Keratinocyte (primary cell): ENCODE measurements around the gene MYH6.

Source experiments
- CTCF ChIP-seq, 3 experiments: IDR thresholded peaks in 1 of 3; conservative IDR thresholded peaks in 1 of 3; optimal IDR thresholded peaks in 1 of 3; 2 replicates in 2 of 3; 3 replicates in 1 of 3; pipeline versions ENCODE3 to v1.5.1; 2011; ENCODE audit warnings: low read length in 3 of 3, mild to moderate bottlenecking in 3 of 3, moderate library complexity in 2 of 3, control low read depth in 1 of 3, inconsistent platforms in 1 of 3; ENCODE audit not compliant: insufficient read depth in 2 of 3; ENCODE audit errors: extremely low read depth in 1 of 3
- EZH2 ChIP-seq: IDR thresholded peaks from one replicate; pipeline ENCODE4 v1.6.1; 2012; ENCODE audit warnings: inconsistent platforms, mild to moderate bottlenecking, low read length, moderate library complexity

GRCh38 chr14:23445773-23446172 lies 37.7 kb upstream of the MYH6 start:
- TF ChIP-seq CTCF (optimal IDR thresholded peaks at IDR 0.05 in 1 of 3, IDR thresholded peaks at IDR 0.05 in 1 of 3, conservative IDR thresholded peaks at IDR 0.05 in 1 of 3; ENCODE audit: extremely low read depth in 1 of 3, insufficient read depth in 2 of 3, low read length in 3 of 3) (no peak), EZH2 (no peak)
